IPS DF 6.9 (cell line): ENCODE measurements around the gene PSD.
A peak's percentile ranks its signal among the peaks of the same experiment; 100 is the strongest.

ENCODE experiments used
- DNase-seq: peaks from one replicate; pipeline ENCODE4 v3.0.0-alpha.2; 2013; ENCODE audit warnings: low read depth, low spot score
- H3K27ac ChIP-seq: one replicate; pipeline ENCODE4 v1.5.1; 2013; ENCODE audit warnings: low read length, control low read depth
- H3K27me3 ChIP-seq: 2 replicates; pipeline ENCODE4 v1.6.1; 2013; ENCODE audit warnings: mild to moderate bottlenecking, low read length; ENCODE audit not compliant: control insufficient read depth, insufficient read depth
- H3K36me3 ChIP-seq: 2 replicates; pipeline ENCODE4 v1.6.1; 2013; ENCODE audit warnings: low read length; ENCODE audit not compliant: control insufficient read depth, insufficient read depth
- H3K4me1 ChIP-seq: 2 replicates; pipeline ENCODE4 v1.6.1; 2013; ENCODE audit warnings: low read length; ENCODE audit not compliant: control insufficient read depth, insufficient read depth
- H3K4me3 ChIP-seq: 2 replicates; pipeline ENCODE4 v1.5.1; 2013; ENCODE audit warnings: mild to moderate bottlenecking, low read length
- H3K9me3 ChIP-seq: 2 replicates; pipeline ENCODE4 v1.6.1; 2013; ENCODE audit warnings: low read length, inconsistent platforms; ENCODE audit not compliant: control insufficient read depth, insufficient read depth
- WGBS: extraction: QIAGEN DNeasy Blood & Tissue Kit; methylation state at CpG from one replicate; pipeline ENCODE4 v1.1.7; 2013; ENCODE audit warnings: mixed read lengths, missing lambda C conversion rate; ENCODE audit not compliant: insufficient read length, insufficient coverage; 5-methylcytosine and 5-hydroxymethylcytosine counted together

PSD gene

DNA sequence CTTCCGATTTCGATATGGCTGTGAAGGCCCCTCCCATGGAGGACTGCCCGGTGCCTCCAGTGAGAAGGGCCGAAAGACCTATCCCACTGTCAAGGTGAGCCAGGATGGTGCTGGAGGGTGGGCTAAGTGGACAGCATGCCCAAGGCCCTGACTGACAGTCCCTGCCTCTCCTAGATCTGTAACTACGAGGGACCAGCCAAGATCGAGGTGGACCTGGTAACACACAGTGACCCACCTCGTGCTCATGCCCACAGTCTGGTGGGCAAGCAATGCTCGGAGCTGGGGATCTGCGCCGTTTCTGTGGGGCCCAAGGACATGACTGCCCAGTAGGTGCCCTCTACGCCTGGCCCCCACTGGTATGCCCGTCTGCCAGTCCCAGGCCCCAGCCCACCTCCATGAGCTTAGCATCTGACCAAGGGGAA, 21.8 kb downstream of the PSD start:
- Histone ChIP-seq H3K9me3 (no peaks in the 10 kb centered on the region), H3K36me3 (no peaks in the 10 kb centered on the region; the same call in 1 of the 2 replicates), H3K27me3 (peaks cover 5% of the 10 kb centered on the region; the same call in 1 of the 2 replicates), H3K27ac (no peak overlapping the region), H3K4me1 (peaks cover 6% of the 10 kb centered on the region; the same call in 1 of the 2 replicates), H3K4me3 (no peak overlapping the region)
- no CpG with 5 or more reads among the region's 12 CpGs for WGBS
- no peak for DNase-seq

GRCh38 chr10:102396317-102396650, 22.3 kb downstream of the PSD start:
- WGBS, result no CpG with 5 or more reads among the region's 4 CpGs
- Histone ChIP-seq H3K36me3 (no peaks in the 10 kb centered on the region; the same call in 1 of the 2 replicates), H3K27ac (no peak overlapping the region), H3K27me3 (peaks cover 5% of the 10 kb centered on the region; the same call in 1 of the 2 replicates), H3K4me1 (peaks cover 6% of the 10 kb centered on the region; the same call in 1 of the 2 replicates), H3K9me3 (no peaks in the 10 kb centered on the region), H3K4me3 (peak overlapping the region; percentile 37; the same call in 1 of the 2 replicates)
- DNase-seq, result no peak

- H3K9me3 ChIP-seq, result no peaks in the 10 kb centered on the region
- DNase-seq, result no peak
- peaks cover 5% of the 10 kb centered on the region; the same call in 1 of the 2 replicates for H3K27me3 ChIP-seq
- no peaks in the 10 kb centered on the region; the same call in 1 of the 2 replicates for H3K36me3 ChIP-seq
- H3K4me3 ChIP-seq, result peak within 1 kb of the TSS; percentile 55; the same call in 1 of the 2 replicates
- WGBS, result no CpG with 5 or more reads among the region's 42 CpGs
- peaks cover 6% of the 10 kb centered on the region; the same call in 1 of the 2 replicates for H3K4me1 ChIP-seq
- no peak within 1 kb of the TSS for H3K27ac ChIP-seq
Measured at GRCh38 chr10:102395400-102396316, 22.9 kb downstream of the PSD start, which contains the start of gene NFKB2. NFKB2 (plus strand) TSS chr10:102395705; CDS start chr10:102395960, 255 bp downstream.

GRCh38 chr10:102394801-102395399, 23.7 kb downstream of the PSD start:
- Histone ChIP-seq H3K36me3 (no peaks in the 10 kb centered on the region; the same call in 1 of the 2 replicates), H3K4me3 (peak overlapping the region; percentile 55; the same call in 1 of the 2 replicates), H3K9me3 (no peaks in the 10 kb centered on the region), H3K27ac (no peak overlapping the region), H3K4me1 (peaks cover 6% of the 10 kb centered on the region; the same call in 1 of the 2 replicates), H3K27me3 (peaks cover 5% of the 10 kb centered on the region; the same call in 1 of the 2 replicates)
- no CpG with 5 or more reads among the region's 35 CpGs for WGBS
- DNase-seq, result no peak

DNA sequence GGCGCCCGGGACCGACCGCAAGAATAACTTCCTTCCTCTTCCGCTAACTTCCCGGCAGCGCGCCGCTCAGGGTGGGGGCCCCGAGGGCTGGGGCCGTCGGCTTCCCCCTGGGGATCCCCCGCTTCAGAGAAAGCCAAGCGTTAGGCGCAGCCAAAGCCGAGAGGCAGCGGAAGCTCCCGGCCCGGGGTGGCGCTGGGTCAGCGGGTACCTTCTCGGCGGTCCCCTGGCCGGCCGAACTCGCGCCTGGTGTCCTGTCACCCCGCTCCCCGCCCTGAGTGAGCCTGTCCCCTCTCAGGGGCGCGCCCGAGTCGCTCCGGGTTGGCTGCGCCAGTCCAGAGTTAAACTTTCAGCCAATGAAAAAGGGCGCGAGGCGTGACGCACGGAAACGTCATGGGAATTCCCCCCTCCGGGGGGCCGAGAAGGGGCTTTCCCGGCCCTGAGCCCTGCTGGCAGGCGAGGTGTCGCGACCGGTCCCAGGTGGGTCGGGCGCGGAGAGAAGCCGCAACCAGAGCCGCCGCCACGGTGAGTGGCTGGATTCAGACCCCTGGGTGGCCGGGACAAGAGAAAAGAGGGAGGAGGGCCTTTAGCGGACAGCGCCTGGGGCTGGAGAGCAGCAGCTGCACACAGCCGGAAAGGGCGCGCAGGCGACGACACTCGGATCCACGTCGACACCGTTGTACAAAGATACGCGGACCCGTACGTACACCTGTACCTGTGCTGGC, 24.3 kb downstream of the PSD start:
- DNase-seq, result no peak

DNA sequence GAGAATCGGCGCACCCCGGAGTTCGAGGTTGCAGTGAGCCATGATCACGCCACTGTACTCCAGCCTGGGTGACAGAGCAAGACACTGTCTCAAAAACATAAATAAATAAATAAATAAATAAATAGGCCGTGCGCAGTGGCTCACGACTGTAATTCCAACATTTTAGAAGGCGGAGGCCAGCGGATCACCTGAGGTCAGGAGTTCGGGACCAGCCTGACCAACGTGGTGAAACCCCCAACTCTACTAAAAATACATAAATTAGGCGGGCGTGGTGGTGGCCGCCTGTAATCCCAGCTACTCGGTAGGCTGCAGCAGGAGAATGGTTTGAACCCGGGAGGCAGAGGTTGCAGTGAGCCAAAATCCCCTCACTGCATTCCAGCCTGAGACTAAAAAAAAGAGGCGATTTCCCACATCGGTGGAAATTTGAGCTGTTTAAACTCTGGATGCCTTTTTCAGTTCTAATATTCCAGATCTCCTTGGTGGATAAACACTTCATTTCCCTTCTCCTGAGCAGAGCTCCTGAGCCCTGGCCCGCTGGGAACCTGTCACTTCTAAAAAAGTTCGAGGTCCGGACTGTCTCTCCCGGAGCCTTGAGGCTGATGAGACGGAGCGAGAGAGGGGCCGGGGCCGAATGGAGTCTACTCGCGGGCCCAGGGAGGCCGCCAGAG, 25.0 kb downstream of the PSD start:
- H3K27me3 ChIP-seq, result peaks cover 5% of the 10 kb centered on the region; the same call in 1 of the 2 replicates
- peak overlapping the region; percentile 55; the same call in 1 of the 2 replicates for H3K4me3 ChIP-seq
- no peaks in the 10 kb centered on the region for H3K9me3 ChIP-seq
- DNase-seq, result no peak
- no peak overlapping the region for H3K27ac ChIP-seq
- no peaks in the 10 kb centered on the region for H3K36me3 ChIP-seq
- WGBS, result no CpG with 5 or more reads among the region's 30 CpGs
- peaks cover 3% of the 10 kb centered on the region; the same call in 1 of the 2 replicates for H3K4me1 ChIP-seq

More for the DNA sequence above, 24.3 kb downstream of the PSD start:
- H3K4me1 ChIP-seq, result peaks cover 3% of the 10 kb centered on the region; the same call in 1 of the 2 replicates
- peak overlapping the region; percentile 55; the same call in 1 of the 2 replicates for H3K4me3 ChIP-seq
- no peaks in the 10 kb centered on the region for H3K9me3 ChIP-seq
- H3K36me3 ChIP-seq, result no peaks in the 10 kb centered on the region
- H3K27me3 ChIP-seq, result peaks cover 5% of the 10 kb centered on the region; the same call in 1 of the 2 replicates
- H3K27ac ChIP-seq, result no peak overlapping the region
- WGBS, result no CpG with 5 or more reads among the region's 71 CpGs

DNA sequence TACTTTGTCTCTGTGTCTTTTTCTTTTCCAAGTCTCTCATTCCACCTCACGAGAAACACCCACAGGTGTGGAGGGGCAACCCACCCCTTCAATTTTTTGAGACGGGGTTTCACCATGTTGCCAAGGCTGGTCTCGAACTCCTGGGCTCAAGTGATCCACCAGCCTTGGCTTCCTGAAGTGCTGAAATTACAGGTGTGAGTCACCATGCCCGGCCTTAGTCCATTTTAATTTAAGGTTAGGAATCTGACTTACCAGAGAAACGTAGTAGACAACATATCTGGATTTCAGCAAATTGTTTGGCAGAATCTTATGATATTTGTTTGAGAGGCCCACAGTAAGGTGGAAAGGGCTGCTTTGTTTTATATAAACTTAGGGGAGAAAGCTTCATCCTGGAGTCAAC, 26.3 kb downstream of the PSD start:
- Histone ChIP-seq H3K4me3 (no peak overlapping the region), H3K27me3 (peaks cover 5% of the 10 kb centered on the region; the same call in 1 of the 2 replicates), H3K9me3 (no peaks in the 10 kb centered on the region), H3K4me1 (peaks cover 3% of the 10 kb centered on the region; the same call in 1 of the 2 replicates), H3K27ac (no peak overlapping the region), H3K36me3 (no peaks in the 10 kb centered on the region)
- WGBS, result no CpG with 5 or more reads among the region's 5 CpGs
- DNase-seq, result no peak

- no peak for DNase-seq
- Histone ChIP-seq H3K27ac (no peak overlapping the region), H3K9me3 (no peaks in the 10 kb centered on the region), H3K4me3 (no peak overlapping the region), H3K36me3 (no peaks in the 10 kb centered on the region), H3K4me1 (no peaks in the 10 kb centered on the region), H3K27me3 (peaks cover 5% of the 10 kb centered on the region; the same call in 1 of the 2 replicates)
- no CpG with 5 or more reads among the region's 3 CpGs for WGBS
Measured at GRCh38 chr10:102389894-102390293, 28.7 kb downstream of the PSD start.

GRCh38 chr10:102384606-102385429, 33.8 kb downstream of the PSD start:
- no peaks in the 10 kb centered on the region for H3K9me3 ChIP-seq
- H3K4me3 ChIP-seq, result no peak overlapping the region
- H3K27me3 ChIP-seq, result no peaks in the 10 kb centered on the region
- no peaks in the 10 kb centered on the region for H3K4me1 ChIP-seq
- no peak for DNase-seq
- no CpG with 5 or more reads among the region's 4 CpGs for WGBS
- H3K27ac ChIP-seq, result no peak overlapping the region
- H3K36me3 ChIP-seq, result no peaks in the 10 kb centered on the region
